ENCODE results near the gene DCTN4. TPM values are rescaled to one million over a fixed set of nuclear protein-coding genes. Genes with fewer than 3 reads are reported as not detected.

Gene DCTN4
- total RNA-seq, 1 donor from 2014 or later: 88.9 TPM

GRCh38 chr5:150779397-150780186 is 20.8 kb upstream of the DCTN4 start:
- FAIRE-seq (no peak), DNase-seq (ENCODE audit: low spot score in 2 of 2) (no peak)

GRCh38 chr5:150778517-150779396 is 19.9 kb upstream of the DCTN4 start, which contains the start of gene SMIM3:
Gene SMIM3 (plus strand): TSS chr5:150778757. CDS start chr5:150795441, 16,684 bp downstream.
- FAIRE-seq: no peak
- peak in 1 of 2 donors; percentile 60 for DNase-seq (ENCODE audit: low spot score in 2 of 2)

GRCh38 chr5:150778088-150778516 is 19.3 kb upstream of the DCTN4 start:
- no peak for DNase-seq (ENCODE audit: low spot score in 2 of 2)
- no peak for FAIRE-seq

GRCh38 chr5:150777685-150778084 is 18.9 kb upstream of the DCTN4 start:
- DNase-seq (ENCODE audit: low spot score in 2 of 2) (no peak), FAIRE-seq (no peak)

- DNase-seq (ENCODE audit: low spot score in 2 of 2): no peak
- no peak for FAIRE-seq
Measured at GRCh38 chr5:150774145-150774544, 15.3 kb upstream of the DCTN4 start.

- no peak for FAIRE-seq
- no peak for DNase-seq (ENCODE audit: low spot score in 2 of 2)
Measured at GRCh38 chr5:150771034-150771795, 12.4 kb upstream of the DCTN4 start.

- FAIRE-seq (no peak), DNase-seq (ENCODE audit: low spot score in 2 of 2) (no peak)
Measured at GRCh38 chr5:150766251-150766650, 7.4 kb upstream of the DCTN4 start.

- DNase-seq (ENCODE audit: low spot score in 2 of 2) (no peak), FAIRE-seq (no peak)
Measured at GRCh38 chr5:150765799-150766169, 7.0 kb upstream of the DCTN4 start.

- FAIRE-seq (no peak), DNase-seq (ENCODE audit: low spot score in 2 of 2) (no peak)
Measured at GRCh38 chr5:150765011-150765798, 6.4 kb upstream of the DCTN4 start.

GRCh38 chr5:150764530-150764929 is 5.7 kb upstream of the DCTN4 start:
- DNase-seq (ENCODE audit: low spot score in 2 of 2): no peak
- FAIRE-seq: no peak

GRCh38 chr5:150763023-150763769 is 4.4 kb upstream of the DCTN4 start:
- FAIRE-seq (no peak), DNase-seq (ENCODE audit: low spot score in 2 of 2) (no peak)

GRCh38 chr5:150762211-150762610 is 3.4 kb upstream of the DCTN4 start:
- FAIRE-seq (no peak), DNase-seq (ENCODE audit: low spot score in 2 of 2) (no peak)

- DNase-seq (ENCODE audit: low spot score in 2 of 2) (no peak), FAIRE-seq (no peak)
Measured at GRCh38 chr5:150759334-150759583, 442 bp upstream of the DCTN4 start.

- FAIRE-seq (no peak), DNase-seq (ENCODE audit: low spot score in 2 of 2) (no peak)
Measured at GRCh38 chr5:150758203-150758530, 650 bp downstream of the DCTN4 start.

GRCh38 chr5:150757087-150757649 is 1.6 kb downstream of the DCTN4 start:
- DNase-seq (ENCODE audit: low spot score in 2 of 2) (no peak), FAIRE-seq (no peak)

- DNase-seq (ENCODE audit: low spot score in 2 of 2) (no peak), FAIRE-seq (no peak)
Measured at GRCh38 chr5:150753863-150754262, 5.0 kb downstream of the DCTN4 start.

- FAIRE-seq: no peak
- no peak for DNase-seq (ENCODE audit: low spot score in 2 of 2)
Measured at GRCh38 chr5:150753463-150753862, 5.4 kb downstream of the DCTN4 start.

- no peak for DNase-seq (ENCODE audit: low spot score in 2 of 2)
- no peak for FAIRE-seq
Measured at GRCh38 chr5:150751096-150751891, 7.5 kb downstream of the DCTN4 start.

- FAIRE-seq: no peak
- DNase-seq (ENCODE audit: low spot score in 2 of 2): no peak
Measured at GRCh38 chr5:150750469-150750868, 8.3 kb downstream of the DCTN4 start.

Measured in frontal cortex (tissue), 4 donors.